ENCODE measurements around the gene ARHGAP15. TPM values are rescaled to one million over a fixed set of nuclear protein-coding genes. Genes with fewer than 3 reads are reported as not detected.

The ARHGAP15 gene
- total RNA-seq, 4 donors from 2014 or later: 1.2 to 6.0 (median 3.4) TPM

- TF ChIP-seq CTCF (IDR thresholded peaks at IDR 0.05): no peak
- no peak for TF ChIP-seq POLR2AphosphoS5 (IDR thresholded peaks at IDR 0.05)
- TF ChIP-seq POLR2A (IDR thresholded peaks at IDR 0.05): no peak
- no peak for TF ChIP-seq EP300 (IDR thresholded peaks at IDR 0.05)
- no peaks in the 10 kb centered on the region for H3K36me3 ChIP-seq
- H3K9me3 ChIP-seq: no peaks in the 10 kb centered on the region
- no peak for DNase-seq (ENCODE audit: low spot score in 2 of 2)
- no peaks in the 10 kb centered on the region for H3K4me1 ChIP-seq
- no peak overlapping the region for H3K27ac ChIP-seq
- no peak overlapping the region for H3K4me3 ChIP-seq
- H3K27me3 ChIP-seq: no peaks in the 10 kb centered on the region
- 64% methylated on average over 6 of the region's 6 CpGs for WGBS
These were observed 227.7 kb downstream of the ARHGAP15 start for GRCh38 chr2:143356736-143357446.

DNA sequence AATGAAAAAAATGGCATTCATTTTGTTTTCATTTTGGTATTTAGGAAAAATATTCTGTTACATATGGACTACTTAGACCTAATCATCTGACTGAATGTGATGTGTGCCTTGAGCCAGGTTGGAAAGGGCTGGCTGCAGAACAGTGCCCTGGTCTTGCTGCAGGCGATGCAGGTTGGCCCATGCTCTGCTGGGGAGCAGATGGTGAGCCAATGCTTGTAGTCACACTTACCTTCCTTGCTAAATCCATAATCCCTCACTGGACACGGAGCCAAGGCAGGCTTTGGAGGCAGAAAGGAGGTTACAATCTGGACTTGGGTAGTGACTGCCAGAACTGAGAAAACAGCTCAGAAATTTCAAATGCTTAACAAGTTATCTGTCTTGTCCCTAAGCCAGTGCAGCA lies 228.7 kb downstream of the ARHGAP15 start:
- no peaks in the 10 kb centered on the region for H3K36me3 ChIP-seq
- H3K27me3 ChIP-seq: no peaks in the 10 kb centered on the region
- H3K4me1 ChIP-seq: no peaks in the 10 kb centered on the region
- 52% methylated on average over 2 of the region's 2 CpGs for WGBS
- H3K27ac ChIP-seq: no peak overlapping the region
- H3K9me3 ChIP-seq: no peaks in the 10 kb centered on the region
- no peak for TF ChIP-seq CTCF (IDR thresholded peaks at IDR 0.05)
- no peak for TF ChIP-seq EP300 (IDR thresholded peaks at IDR 0.05)
- no peak for TF ChIP-seq POLR2A (IDR thresholded peaks at IDR 0.05)
- no peak for TF ChIP-seq POLR2AphosphoS5 (IDR thresholded peaks at IDR 0.05)
- DNase-seq (ENCODE audit: low spot score in 2 of 2): no peak
- H3K4me3 ChIP-seq: no peak overlapping the region

DNA sequence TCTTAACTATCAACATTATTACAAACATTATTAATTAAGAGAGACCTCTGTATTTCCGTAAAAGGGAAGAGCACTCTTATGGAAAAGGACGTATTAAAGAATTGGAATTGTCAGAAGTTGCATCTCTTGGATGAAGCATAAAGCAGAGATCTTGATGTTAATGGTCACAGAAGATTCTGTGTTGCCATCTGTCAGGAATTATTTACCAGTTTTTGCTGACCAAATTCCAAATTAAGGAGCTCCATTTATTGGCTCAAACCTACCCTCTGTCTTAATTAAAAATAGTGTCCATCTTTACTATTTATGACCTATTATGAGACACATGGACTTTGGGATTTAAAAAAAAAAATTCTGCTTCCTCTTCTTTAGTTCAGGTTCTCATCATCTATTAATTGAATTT lies 232.1 kb downstream of the ARHGAP15 start:
- no peak overlapping the region for H3K27ac ChIP-seq
- no peak overlapping the region for H3K4me3 ChIP-seq
- no peaks in the 10 kb centered on the region for H3K4me1 ChIP-seq
- no peak for TF ChIP-seq CTCF (IDR thresholded peaks at IDR 0.05)
- TF ChIP-seq POLR2AphosphoS5 (IDR thresholded peaks at IDR 0.05): no peak
- no peak for TF ChIP-seq EP300 (IDR thresholded peaks at IDR 0.05)
- H3K27me3 ChIP-seq: no peaks in the 10 kb centered on the region
- H3K36me3 ChIP-seq: no peaks in the 10 kb centered on the region
- 92% methylated on average over 2 of the region's 2 CpGs for WGBS
- H3K9me3 ChIP-seq: no peaks in the 10 kb centered on the region
- DNase-seq (ENCODE audit: low spot score in 2 of 2): no peak

- Histone ChIP-seq H3K9me3 (no peaks in the 10 kb centered on the region), H3K4me1 (no peaks in the 10 kb centered on the region), H3K27ac (no peak overlapping the region), H3K27me3 (no peaks in the 10 kb centered on the region), H3K4me3 (no peak overlapping the region), H3K36me3 (no peaks in the 10 kb centered on the region)
- DNase-seq (ENCODE audit: low spot score in 2 of 2): no peak
- 65% methylated on average over 2 of the region's 2 CpGs for WGBS
- TF ChIP-seq CTCF (IDR thresholded peaks at IDR 0.05) (no peak), POLR2AphosphoS5 (IDR thresholded peaks at IDR 0.05) (no peak), EP300 (IDR thresholded peaks at IDR 0.05) (no peak), POLR2A (IDR thresholded peaks at IDR 0.05) (no peak)
These were observed 242.4 kb downstream of the ARHGAP15 start for GRCh38 chr2:143371616-143372015.

DNA sequence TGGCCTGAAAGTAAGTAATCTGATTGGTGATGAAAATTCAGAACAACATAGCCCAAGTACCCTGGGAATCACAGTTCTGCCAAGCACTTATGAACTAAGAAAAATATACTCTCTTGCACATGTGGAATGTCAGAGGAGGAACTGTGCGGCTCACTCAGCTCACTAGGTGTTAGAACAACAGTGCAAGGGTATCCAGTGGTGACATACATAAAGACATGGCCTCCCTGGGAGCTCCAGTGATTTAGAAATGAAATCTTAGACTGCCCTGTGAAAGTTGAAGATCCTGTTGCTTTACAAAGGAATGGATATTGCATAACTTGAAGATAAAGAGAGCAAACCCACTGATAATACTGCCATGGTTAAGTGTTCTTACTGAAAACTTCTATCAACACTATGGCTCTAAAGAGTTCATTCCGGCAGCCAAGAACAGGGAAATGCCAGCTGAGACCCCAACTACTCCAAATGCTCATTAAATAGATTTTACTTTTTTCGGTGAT lies 246.2 kb downstream of the ARHGAP15 start:
- WGBS: 94% methylated on average over 3 of the region's 3 CpGs
- TF ChIP-seq EP300 (IDR thresholded peaks at IDR 0.05) (no peak), CTCF (IDR thresholded peaks at IDR 0.05) (no peak), POLR2A (IDR thresholded peaks at IDR 0.05) (no peak), POLR2AphosphoS5 (IDR thresholded peaks at IDR 0.05) (no peak)
- H3K9me3 ChIP-seq: no peaks in the 10 kb centered on the region
- no peak overlapping the region for H3K4me3 ChIP-seq
- H3K4me1 ChIP-seq: no peaks in the 10 kb centered on the region
- no peak overlapping the region for H3K27ac ChIP-seq
- no peak for DNase-seq (ENCODE audit: low spot score in 2 of 2)
- no peaks in the 10 kb centered on the region for H3K27me3 ChIP-seq
- H3K36me3 ChIP-seq: no peaks in the 10 kb centered on the region

Data from suprapubic skin (tissue), 4 donors.